Activated CD8-positive, alpha-beta memory T cell treated with anti-CD3 and anti-CD28 coated beads for 48 hours (primary cell): ENCODE results near the gene PRAMEF10.
"Not testable (repeated sequence)": the region's sequence is repeated elsewhere in the genome, so short reads cannot be mapped to it uniquely, and the experiment has no call there.

ENCODE experiments used
- DNase-seq, 3 experiments: peaks; one replicate each; pipeline ENCODE4 v3.0.0-alpha.2; 2020; ENCODE audit warnings: low read depth in 2 of 3, low spot score in 2 of 3

Gene PRAMEF10, protein sequence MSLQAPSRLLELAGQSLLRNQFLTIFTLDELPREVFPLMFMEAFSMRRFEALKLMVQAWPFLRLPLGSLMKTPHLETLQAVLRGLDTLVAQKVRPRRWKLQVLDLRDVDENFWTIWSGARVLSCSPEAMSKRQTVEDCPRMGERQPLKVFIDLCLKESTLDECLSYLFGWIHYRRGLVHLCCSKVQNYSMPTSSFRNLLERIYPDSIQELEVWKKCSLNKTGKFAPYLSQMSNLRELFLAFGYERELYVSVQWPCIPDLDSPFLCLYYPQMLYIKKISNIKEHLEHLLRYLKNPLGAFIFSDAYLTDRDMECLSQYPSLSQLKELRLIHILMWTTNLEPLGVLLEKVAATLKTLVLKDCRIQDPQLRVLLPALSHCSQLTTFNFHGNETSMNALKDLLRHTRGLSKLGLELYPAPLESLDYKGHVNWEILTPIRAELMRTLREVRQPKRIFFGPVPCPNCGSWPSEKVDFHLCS

GRCh38 chr1:12898170-12898569, at the start of gene PRAMEF10:
PRAMEF10 (minus strand) TSS chr1:12898270; CDS start chr1:12895847, 2,423 bp downstream.
- not testable (repeated sequence) for DNase-seq

DNA sequence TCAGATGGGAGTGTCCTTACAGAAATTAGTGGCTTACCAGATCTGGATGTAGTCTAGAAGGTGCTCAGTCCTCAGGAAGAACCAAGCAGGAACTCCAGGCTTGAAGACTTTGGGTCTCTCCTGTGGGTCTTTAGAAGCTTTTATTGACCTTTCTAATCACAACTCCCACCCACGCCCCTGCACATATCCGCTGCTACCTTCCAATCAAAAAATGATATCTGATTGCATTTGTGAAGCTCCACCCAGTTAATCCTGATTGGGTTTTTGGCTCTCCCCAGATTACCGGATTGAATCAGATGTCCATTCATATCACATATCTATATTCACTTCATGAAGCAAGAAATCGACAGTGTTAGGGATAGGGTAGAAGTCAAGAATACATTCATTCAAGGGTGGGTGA, 49.4 kb upstream of the PRAMEF10 start, which contains the start of gene PRAMEF6:
Gene PRAMEF6 (minus strand): TSS at position 101 of the 400 bp plus-strand sequence. CDS start 5,062 bp downstream, outside the sequence.
- not testable (repeated sequence) for DNase-seq

DNA sequence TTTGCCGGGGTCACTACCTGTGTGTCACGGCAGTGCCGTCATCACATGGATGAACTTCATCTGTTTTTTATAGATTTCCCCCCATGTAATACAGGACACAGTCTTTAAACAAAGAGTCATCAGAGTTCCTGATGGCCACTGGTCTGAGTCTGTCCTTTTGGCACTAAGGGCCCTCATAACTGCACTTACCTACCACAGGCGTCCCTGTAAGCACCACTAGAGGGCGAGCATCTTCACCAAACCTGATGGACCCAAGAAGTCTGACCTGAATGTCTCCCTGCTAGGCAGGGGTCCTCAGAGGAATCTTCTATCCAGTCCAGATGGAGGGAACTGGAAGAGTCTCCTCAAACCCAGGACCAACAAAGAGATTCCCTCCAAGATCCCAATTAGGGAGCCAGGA, 26.3 kb upstream of the PRAMEF10 start:
- DNase-seq = not testable (repeated sequence)

GRCh38 chr1:12921749-12922148, 23.7 kb upstream of the PRAMEF10 start:
- DNase-seq = not testable (repeated sequence)

- DNase-seq = not testable (repeated sequence)
These were observed 18.2 kb upstream of the PRAMEF10 start, which contains the start of gene PRAMEF7 for GRCh38 chr1:12916310-12916709. PRAMEF7 (plus strand) TSS chr1:12916610; CDS start chr1:12917693, 1,083 bp downstream.

- not testable (repeated sequence) for DNase-seq
These were observed 5.9 kb upstream of the PRAMEF10 start for GRCh38 chr1:12903793-12904572.

DNA sequence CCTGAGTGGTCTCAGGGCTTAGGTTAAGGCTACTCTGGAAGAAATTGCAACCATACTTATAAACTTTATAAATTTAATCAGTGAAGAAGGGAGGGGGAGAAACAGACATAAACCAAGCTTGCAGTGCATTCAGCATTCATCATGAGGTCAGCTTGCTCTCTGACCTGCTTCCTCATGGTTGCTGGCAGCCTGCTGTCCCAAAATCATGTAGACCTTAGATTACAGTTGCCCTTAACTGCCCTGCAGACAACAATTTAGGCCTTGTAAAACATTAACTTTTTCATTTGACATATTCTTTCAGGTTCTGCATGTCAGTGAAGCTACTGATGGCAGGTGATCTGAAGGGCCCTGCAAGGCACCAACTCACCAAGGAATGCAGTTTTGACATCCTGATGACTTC, 1.1 kb upstream of the PRAMEF10 start:
- not testable (repeated sequence) for DNase-seq

GRCh38 chr1:12886101-12886500, 12.0 kb downstream of the PRAMEF10 start, which contains the start of gene PRAMEF4:
PRAMEF4 (minus strand) TSS chr1:12886201; CDS start chr1:12883394, 2,807 bp downstream.
- DNase-seq = not testable (repeated sequence)

- not testable (repeated sequence) for DNase-seq
These were observed 19.6 kb downstream of the PRAMEF10 start for GRCh38 chr1:12878453-12878852.

DNA sequence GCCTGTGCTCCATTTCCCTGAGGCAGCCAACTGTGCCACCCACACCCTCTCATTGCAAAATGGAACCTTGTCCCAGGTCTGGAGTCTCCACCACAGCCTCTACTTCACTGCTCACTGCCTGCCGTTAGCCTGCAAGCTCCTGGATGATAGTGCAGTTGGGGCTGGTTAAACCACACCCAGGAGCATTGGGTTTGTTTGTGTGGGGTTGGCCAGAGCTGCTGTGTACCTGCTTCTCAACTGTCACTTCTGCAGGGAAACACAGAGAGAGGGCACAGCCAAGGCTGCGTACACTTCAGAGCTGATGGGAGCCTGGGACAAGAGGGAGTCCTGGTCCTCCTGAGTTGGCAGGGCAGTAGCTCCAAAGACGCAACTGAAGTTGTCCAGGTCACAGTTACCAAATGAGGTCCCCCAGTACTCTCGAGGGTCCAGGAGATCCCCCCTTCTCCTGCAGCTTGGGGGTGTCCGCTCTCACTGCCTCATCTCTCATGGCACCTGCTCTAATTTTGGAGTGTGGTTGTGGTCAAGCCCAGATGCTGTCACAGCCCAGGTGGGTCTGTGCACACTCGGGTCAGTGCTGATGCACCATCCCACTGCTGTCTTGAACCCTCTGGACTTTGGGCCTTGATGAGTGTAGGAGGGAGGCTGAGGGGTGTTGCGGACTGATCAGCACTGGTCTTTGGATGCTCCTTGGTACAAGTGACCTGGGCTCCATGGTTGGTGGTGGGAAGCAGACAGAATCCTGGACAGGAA, 34.8 kb downstream of the PRAMEF10 start:
- not testable (repeated sequence) for DNase-seq

GRCh38 chr1:12856786-12857185, 41.3 kb downstream of the PRAMEF10 start, which contains the start of gene PRAMEF2:
PRAMEF2 (plus strand) TSS chr1:12857086; CDS start chr1:12859010, 1,924 bp downstream.
- DNase-seq = not testable (repeated sequence)

DNA sequence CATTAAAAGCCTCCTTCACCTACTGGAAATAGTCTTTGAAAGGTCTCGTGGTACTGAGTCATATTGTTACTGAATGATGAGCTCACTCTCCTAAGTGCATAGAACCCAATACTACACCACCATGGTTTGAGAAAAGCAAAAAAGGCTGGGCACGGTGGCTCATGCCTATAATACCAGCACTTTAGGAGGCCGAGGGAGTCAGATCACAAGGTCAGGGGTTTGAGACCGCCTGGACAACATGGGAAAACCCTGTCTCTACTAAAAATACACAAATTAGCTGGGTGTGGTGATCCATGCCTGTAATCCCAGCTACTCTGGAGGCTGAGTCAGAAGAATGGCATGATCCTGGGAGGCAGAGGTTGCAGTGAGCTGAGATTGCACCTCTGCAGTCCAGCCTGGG, 46.3 kb downstream of the PRAMEF10 start:
- no peak for DNase-seq

GRCh38 chr1:12848620-12849019, 49.5 kb downstream of the PRAMEF10 start, which contains the start of gene HNRNPCL1:
HNRNPCL1 (minus strand) TSS chr1:12848720; CDS start chr1:12848289, 431 bp downstream.
- DNase-seq = not testable (repeated sequence)
